ENCODE measurements around the gene DOCK7.
"Not testable (repeated sequence)": the region's sequence is repeated elsewhere in the genome, so short reads cannot be mapped to it uniquely, and the experiment has no call there.

DOCK7 gene

GRCh38 chr1:62529227-62529626 lies 159.0 kb downstream of the DOCK7 start:
- no peak for DNase-seq

GRCh38 chr1:62528015-62528414 lies 160.2 kb downstream of the DOCK7 start:
- DNase-seq: no peak

GRCh38 chr1:62527346-62527745 lies 160.8 kb downstream of the DOCK7 start:
- DNase-seq: not testable (repeated sequence)

GRCh38 chr1:62523860-62524259 lies 164.3 kb downstream of the DOCK7 start:
- no peak for DNase-seq

- no peak for DNase-seq
These were observed 171.6 kb downstream of the DOCK7 start for GRCh38 chr1:62516600-62516999.

- DNase-seq: no peak
These were observed 173.3 kb downstream of the DOCK7 start for GRCh38 chr1:62514746-62515423.

- no peak for DNase-seq
These were observed 175.2 kb downstream of the DOCK7 start for GRCh38 chr1:62513013-62513412.

GRCh38 chr1:62509028-62509427 lies 179.2 kb downstream of the DOCK7 start:
- no peak for DNase-seq

- DNase-seq: peak in 1 of 2 donors; percentile 45
These were observed 179.9 kb downstream of the DOCK7 start for GRCh38 chr1:62508187-62508758.

GRCh38 chr1:62500210-62500609 lies 188.0 kb downstream of the DOCK7 start:
- DNase-seq: no peak

- no peak for DNase-seq
These were observed 194.0 kb downstream of the DOCK7 start for GRCh38 chr1:62494137-62494536.

GRCh38 chr1:62493656-62494055 lies 194.5 kb downstream of the DOCK7 start:
- no peak for DNase-seq

- DNase-seq: no peak
These were observed 195.7 kb downstream of the DOCK7 start for GRCh38 chr1:62492521-62492920.

- no peak for DNase-seq
These were observed 200.2 kb downstream of the DOCK7 start for GRCh38 chr1:62487956-62488355.

GRCh38 chr1:62484824-62485468 lies 203.2 kb downstream of the DOCK7 start:
- DNase-seq: no peak

- no peak for DNase-seq
These were observed 206.5 kb downstream of the DOCK7 start for GRCh38 chr1:62481681-62482080.

GRCh38 chr1:62476525-62477219 lies 211.5 kb downstream of the DOCK7 start:
- DNase-seq: no peak

- DNase-seq: no peak
These were observed 221.1 kb downstream of the DOCK7 start for GRCh38 chr1:62467092-62467491.

GRCh38 chr1:62462370-62462769 lies 225.8 kb downstream of the DOCK7 start:
- DNase-seq: no peak

GRCh38 chr1:62457955-62458354 lies 230.2 kb downstream of the DOCK7 start:
- no peak for DNase-seq

GRCh38 chr1:62452951-62453350 lies 235.2 kb downstream of the DOCK7 start:
- DNase-seq: no peak

- DNase-seq: no peak
These were observed 237.9 kb downstream of the DOCK7 start for GRCh38 chr1:62450301-62450700.

- DNase-seq: no peak
These were observed 239.8 kb downstream of the DOCK7 start for GRCh38 chr1:62448221-62448933.

Data from hippocampal formation (tissue), 2 donors.